Measurements from ENCODE around the gene DGKZ. TPM values are rescaled to one million over a fixed set of nuclear protein-coding genes. Genes with fewer than 3 reads are reported as not detected.

The DGKZ gene
- total and polyA plus RNA-seq, 7 donors: 16.6 to 76.7 (median 31.4) TPM

GRCh38 chr11:46359953-46360352 lies 12.7 kb downstream of the DGKZ start:
- H3K36me3 ChIP-seq: no peaks in the 10 kb centered on the region
- WGBS, 2 donors: 75% methylated on average over 1 of the region's 1 CpG
- no peaks in the 10 kb centered on the region for H3K27me3 ChIP-seq
- H3K27ac ChIP-seq: peak overlapping the region in 1 of 4 donors; percentile 88
- no peak for DNase-seq
- intact Hi-C loops (cut with DNase I): no loop called here
- no peaks in the 10 kb centered on the region for H3K9me3 ChIP-seq
- H3K4me1 ChIP-seq: peaks cover 0 to 35% (median 33%) of the 10 kb centered on the region in 4 donors
- H3K4me3 ChIP-seq: no peak overlapping the region
- TF ChIP-seq CTCF (IDR thresholded peaks at IDR 0.05) (no peak), EP300 (IDR thresholded peaks at IDR 0.05) (no peak)

GRCh38 chr11:46360878-46361277 lies 13.6 kb downstream of the DGKZ start:
- 53 to 81% methylated on average over 7 of the region's 7 CpGs for WGBS, 2 donors
- TF ChIP-seq CTCF (IDR thresholded peaks at IDR 0.05): no peak
- TF ChIP-seq EP300 (IDR thresholded peaks at IDR 0.05): no peak
- TF ChIP-seq POLR2A (IDR thresholded peaks at IDR 0.05): no peak
- no peak for TF ChIP-seq POLR2AphosphoS5 (IDR thresholded peaks at IDR 0.05)
- Histone ChIP-seq H3K4me1 (peaks cover 0 to 35% (median 33%) of the 10 kb centered on the region in 4 donors), H3K36me3 (no peaks in the 10 kb centered on the region), H3K27me3 (no peaks in the 10 kb centered on the region), H3K4me3 (peak overlapping the region in 3 of 4 donors; percentile 42 to 54 (median 50)), H3K9me3 (no peaks in the 10 kb centered on the region), H3K27ac (peak overlapping the region; percentile 79 to 88 (median 82))
- no peak for DNase-seq
- intact Hi-C loops (cut with DNase I): no loop called here

GRCh38 chr11:46361283-46362155 lies 14.3 kb downstream of the DGKZ start:
- Histone ChIP-seq H3K4me1 (peaks cover 0 to 35% (median 33%) of the 10 kb centered on the region in 4 donors), H3K36me3 (no peaks in the 10 kb centered on the region), H3K27me3 (no peaks in the 10 kb centered on the region), H3K4me3 (peak overlapping the region; percentile 37 to 54 (median 46)), H3K27ac (peak overlapping the region; percentile 79 to 88 (median 82)), H3K9me3 (no peaks in the 10 kb centered on the region)
- DNase-seq: peak; percentile 87
- TF ChIP-seq CTCF (IDR thresholded peaks at IDR 0.05): no peak
- TF ChIP-seq POLR2A (IDR thresholded peaks at IDR 0.05): peak in 1 of 2 donors; percentile 26
- peak; percentile 39 to 66 (median 53) for TF ChIP-seq POLR2AphosphoS5 (IDR thresholded peaks at IDR 0.05)
- WGBS, 2 donors: 29 to 72% methylated on average over 26 of the region's 26 CpGs
- intact Hi-C loops (cut with DNase I): no loop called here

- intact Hi-C loops (cut with DNase I): no loop called here
- Histone ChIP-seq H3K36me3 (no peaks in the 10 kb centered on the region), H3K27me3 (no peaks in the 10 kb centered on the region), H3K27ac (peak overlapping the region; percentile 79 to 88 (median 82)), H3K4me1 (peaks cover 0 to 41% (median 37%) of the 10 kb centered on the region in 4 donors), H3K9me3 (no peaks in the 10 kb centered on the region), H3K4me3 (peak overlapping the region; percentile 37 to 54 (median 46))
- TF ChIP-seq EP300 (IDR thresholded peaks at IDR 0.05) (no peak), POLR2A (IDR thresholded peaks at IDR 0.05) (no peak), CTCF (IDR thresholded peaks at IDR 0.05) (no peak), POLR2AphosphoS5 (IDR thresholded peaks at IDR 0.05) (no peak)
- WGBS, 2 donors: 75 to 91% methylated on average over 20 of the region's 20 CpGs
- no peak for DNase-seq
Observed at GRCh38 chr11:46362156-46363030, 15.1 kb downstream of the DGKZ start.

All from sigmoid colon (tissue), 7 donors.